Stimulated activated CD4-positive, alpha-beta T cell treated with anti-CD3 and anti-CD28 coated beads, Interleukin-4, amount 100 ng/mL, for 24 hours (primary cell): ENCODE data around the gene UQCC2.
A peak's percentile ranks its signal among the peaks of the same experiment; 100 is the strongest.

Source experiments
- DNase-seq: peaks from one replicate; pipeline ENCODE4 v3.0.0-alpha.2; 2020

The UQCC2 gene

GRCh38 chr6:33704215-33705066, 7.1 kb downstream of the UQCC2 start:
- DNase-seq, result no peak

GRCh38 chr6:33702345-33702977, 9.0 kb downstream of the UQCC2 start:
- peak; percentile 45 for DNase-seq

GRCh38 chr6:33700391-33701050, 11.0 kb downstream of the UQCC2 start:
- peak; percentile 73 for DNase-seq

- no peak for DNase-seq
These were observed 11.8 kb downstream of the UQCC2 start for GRCh38 chr6:33699739-33700138.

GRCh38 chr6:33699131-33699530, 12.4 kb downstream of the UQCC2 start:
- no peak for DNase-seq

- no peak for DNase-seq
These were observed 13.0 kb downstream of the UQCC2 start for GRCh38 chr6:33698494-33698893.

- DNase-seq, result no peak
These were observed 13.7 kb downstream of the UQCC2 start for GRCh38 chr6:33697845-33698244.

- DNase-seq, result no peak
These were observed 14.7 kb downstream of the UQCC2 start for GRCh38 chr6:33696548-33697518.

GRCh38 chr6:33696076-33696475, 15.4 kb downstream of the UQCC2 start:
- DNase-seq, result no peak

GRCh38 chr6:33695451-33695887, 16.0 kb downstream of the UQCC2 start:
- no peak for DNase-seq

GRCh38 chr6:33694977-33695376, 16.5 kb downstream of the UQCC2 start:
- DNase-seq, result no peak

- DNase-seq, result peak; percentile 79
These were observed 17.0 kb downstream of the UQCC2 start for GRCh38 chr6:33694401-33694931.

GRCh38 chr6:33693186-33694105, 18.1 kb downstream of the UQCC2 start:
- no peak for DNase-seq

GRCh38 chr6:33692760-33693158, 18.7 kb downstream of the UQCC2 start:
- DNase-seq, result peak; percentile 59

GRCh38 chr6:33692078-33692759, 19.3 kb downstream of the UQCC2 start:
- no peak for DNase-seq

- DNase-seq, result no peak
These were observed 19.9 kb downstream of the UQCC2 start for GRCh38 chr6:33691456-33692077.

- no peak for DNase-seq
These were observed 20.7 kb downstream of the UQCC2 start for GRCh38 chr6:33690766-33691165.

- no peak for DNase-seq
These were observed 21.6 kb downstream of the UQCC2 start for GRCh38 chr6:33689879-33690278.

GRCh38 chr6:33689148-33689494, 22.4 kb downstream of the UQCC2 start:
- no peak for DNase-seq
